Activated CD8-positive, alpha-beta memory T cell treated with anti-CD3 and anti-CD28 coated beads for 36 hours (primary cell): Measurements from ENCODE around the gene SEPTIN5. TPM values are rescaled to one million over a fixed set of nuclear protein-coding genes. Genes with fewer than 3 reads are reported as not detected.
"Not testable (repeated sequence)": the region's sequence is repeated elsewhere in the genome, so short reads cannot be mapped to it uniquely, and the experiment has no call there.

Experiments
- CTCF ChIA-PET: fragments of 350-600 bp; sonication (Branson Sonifier 250); formaldehyde crosslinking; loops from one replicate; lab custom pipeline; 2021; ENCODE audit warnings: antibody characterized with exemption; lab: Charles Lee
- POLR2A ChIA-PET: fragments of 350-600 bp; sonication (Branson Sonifier 250); formaldehyde crosslinking; loops from one replicate; lab custom pipeline; 2021; ENCODE audit warnings: antibody characterized with exemption; lab: Charles Lee
- total RNA-seq, 2 experiments: library from RNA; stranded (reverse); gene quantifications; one replicate each; pipeline ENCODE4 v1.2.3, GENCODE V29; 2021

The SEPTIN5 gene
- total RNA-seq, 2 experiments from 2014 or later = 0.38 to 0.86 TPM

DNA sequence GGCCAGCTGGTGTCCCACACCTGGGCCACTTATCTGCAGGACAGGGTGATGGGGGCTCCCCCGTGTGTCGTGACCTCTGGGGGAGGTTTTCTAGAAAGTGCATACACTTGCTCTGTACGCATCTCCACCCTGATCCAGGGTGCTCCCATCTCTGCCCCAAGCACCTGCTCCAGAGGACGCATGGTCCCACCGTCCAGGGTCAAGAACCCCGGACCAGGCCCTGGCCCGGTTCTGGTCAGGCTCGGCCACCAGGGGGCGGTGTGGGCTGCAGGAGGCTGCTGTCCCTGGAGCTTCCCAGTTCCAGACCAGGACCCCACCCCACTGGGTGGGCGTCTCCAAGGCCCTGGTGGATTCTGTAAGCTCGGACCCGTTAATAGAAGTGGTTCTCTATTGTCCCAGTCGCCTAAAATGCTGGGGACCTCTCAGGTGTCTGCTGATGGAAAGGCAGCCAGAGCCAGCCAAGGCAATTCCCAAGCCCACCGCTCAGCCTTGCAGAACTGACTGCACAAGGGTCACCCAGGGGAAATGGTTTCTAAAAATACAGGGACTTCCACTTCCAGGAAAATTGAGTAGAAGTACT is 34.7 kb upstream of the SEPTIN5 start:
- ChIA-PET CTCF (interaction anchor here (0.6 to 1.3 kb wide), 6 partner anchors 9 to 231 kb away, joined by 3 to 7 read pairs (median 3); no protein-coding TSS in a partner anchor), POLR2A (no interaction called here)

DNA sequence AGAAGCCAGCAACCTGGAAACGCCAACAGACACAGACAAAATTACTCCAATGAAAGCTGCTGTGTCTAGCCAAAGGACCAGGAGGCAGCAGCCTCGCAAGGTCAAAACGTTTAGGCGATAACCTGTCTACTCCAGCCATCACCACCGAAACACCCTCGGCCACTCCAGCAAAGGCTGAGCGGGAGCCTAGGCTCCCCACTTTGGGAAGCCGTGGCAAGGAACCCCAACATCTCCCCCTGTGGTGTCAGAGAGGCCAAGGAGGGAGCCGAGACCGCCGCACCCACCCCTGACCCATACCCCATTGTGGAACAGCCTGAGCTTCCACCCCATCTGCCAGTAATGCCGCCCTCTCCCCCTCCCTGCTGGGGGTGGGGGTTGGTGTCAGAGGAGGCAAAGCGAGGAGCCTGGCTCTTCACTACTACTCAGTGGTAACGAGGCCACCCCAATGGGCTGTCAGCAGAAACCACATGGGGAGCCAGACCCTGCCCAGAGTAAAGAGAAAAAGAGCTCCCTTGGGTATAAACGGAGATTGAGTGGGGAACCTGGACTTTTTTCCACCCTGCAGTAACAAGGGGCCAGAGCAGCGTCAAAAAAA is 33.9 kb upstream of the SEPTIN5 start:
- POLR2A ChIA-PET = no interaction called here
- CTCF ChIA-PET = interaction anchor here (0.8 to 1.3 kb wide), 5 partner anchors 9 to 230 kb away, joined by 3 to 7 read pairs (median 3); partner anchors contain the start of gene GP1BB

- POLR2A ChIA-PET = no interaction called here
- CTCF ChIA-PET = interaction anchor here (0.8 kb wide), 1 partner anchor 42 kb away, joined by 3 read pairs; the partner anchor contains the start of gene GP1BB
Observed at GRCh38 chr22:19680911-19681862, 33.1 kb upstream of the SEPTIN5 start.

GRCh38 chr22:19681863-19682245 is 32.4 kb upstream of the SEPTIN5 start:
- ChIA-PET CTCF (no interaction called here), POLR2A (no interaction called here)

DNA sequence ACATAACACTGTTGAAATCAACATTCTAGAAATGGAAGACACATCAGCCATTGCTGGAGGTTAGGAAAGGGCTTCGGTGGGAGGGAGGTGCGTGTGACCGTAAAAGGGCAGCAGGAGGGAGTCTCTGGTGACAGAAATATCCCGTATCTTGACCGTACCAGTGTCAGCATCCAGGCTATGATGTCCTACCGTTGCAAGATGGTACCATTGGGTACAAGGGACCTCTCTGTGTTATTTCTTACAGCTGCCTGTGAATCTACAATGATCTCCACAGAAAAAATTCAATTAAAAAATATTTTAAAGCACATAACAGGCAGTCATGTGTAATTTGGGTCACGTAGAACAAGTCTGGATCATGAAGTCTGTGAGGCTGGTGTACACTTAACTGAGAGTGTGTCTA is 27.4 kb upstream of the SEPTIN5 start:
- POLR2A ChIA-PET = no interaction called here
- CTCF ChIA-PET = no interaction called here

- ChIA-PET POLR2A (no interaction called here), CTCF (no interaction called here)
Observed at GRCh38 chr22:19687561-19688300, 26.6 kb upstream of the SEPTIN5 start.

- POLR2A ChIA-PET = no interaction called here
- CTCF ChIA-PET = interaction anchor here (1.2 to 1.5 kb wide), 2 partner anchors 9 to 42 kb away, joined by 3 to 7 read pairs; no protein-coding TSS in a partner anchor
Observed at GRCh38 chr22:19688301-19689290, 25.7 kb upstream of the SEPTIN5 start.

GRCh38 chr22:19689408-19689807 is 24.9 kb upstream of the SEPTIN5 start:
- ChIA-PET CTCF (interaction anchor here (0.7 to 1.5 kb wide), 3 partner anchors 9 to 41 kb away, joined by 3 to 7 read pairs (median 3); partner anchors contain the start of gene GP1BB), POLR2A (no interaction called here)

GRCh38 chr22:19691007-19691720 is 23.1 kb upstream of the SEPTIN5 start:
- CTCF ChIA-PET = no interaction called here
- POLR2A ChIA-PET = no interaction called here

- ChIA-PET POLR2A (no interaction called here), CTCF (no interaction called here)
Observed at GRCh38 chr22:19691721-19692341, 22.5 kb upstream of the SEPTIN5 start.

DNA sequence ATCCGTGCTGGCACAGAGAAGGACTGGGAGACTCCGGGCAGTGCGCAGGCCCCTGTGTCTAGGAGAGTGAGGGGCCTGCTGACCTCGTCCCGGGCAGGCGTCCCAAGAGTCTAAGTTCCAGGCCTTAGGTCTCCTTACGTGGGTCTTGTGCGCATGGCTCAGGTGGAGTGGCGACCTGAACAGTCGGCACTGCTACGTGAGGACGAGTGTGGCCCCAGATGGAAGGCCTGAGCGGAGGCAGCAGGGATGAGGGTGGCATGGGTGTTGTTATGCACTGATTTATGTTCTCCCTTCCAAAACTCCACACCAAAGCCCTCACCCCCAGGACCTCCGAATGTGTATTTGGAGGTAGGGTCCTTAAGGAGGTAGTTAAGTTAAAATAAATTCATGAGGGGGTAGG is 20.7 kb upstream of the SEPTIN5 start:
- POLR2A ChIA-PET = no interaction called here

DNA sequence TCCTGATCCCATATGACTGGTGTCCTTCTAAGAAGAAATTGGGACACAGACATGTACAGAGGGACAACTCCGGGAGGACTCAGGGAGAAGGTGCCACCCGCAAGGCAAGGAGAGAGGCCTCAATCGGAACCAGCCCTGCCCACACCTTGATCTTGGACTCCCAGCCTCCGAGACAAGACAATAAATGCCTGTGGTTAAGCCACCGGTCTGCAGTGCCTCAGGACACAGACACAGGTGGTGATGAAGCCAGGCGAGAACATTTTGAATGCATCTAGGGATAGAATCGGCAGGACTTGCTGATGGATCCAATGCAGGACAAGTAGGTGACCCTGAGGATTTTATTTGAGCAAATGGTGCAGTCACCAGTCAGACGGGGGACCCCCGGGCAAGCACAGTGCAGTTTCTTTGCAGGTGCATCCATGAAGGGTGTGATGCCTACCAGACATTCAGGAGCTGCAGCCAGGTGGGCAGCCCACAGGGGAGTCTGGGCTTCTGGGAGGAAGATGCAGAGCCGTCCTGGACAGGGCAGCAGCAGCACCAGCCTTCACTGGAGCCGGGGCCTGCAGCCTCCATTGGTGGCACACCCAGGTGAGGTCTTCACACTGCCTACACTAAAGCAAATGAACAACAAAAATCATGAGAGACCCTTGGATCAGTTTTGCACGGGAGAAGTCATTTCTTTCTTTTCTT is 20.2 kb upstream of the SEPTIN5 start:
- CTCF ChIA-PET = no interaction called here

More for the DNA sequence above, 20.7 kb upstream of the SEPTIN5 start:
- CTCF ChIA-PET = no interaction called here

DNA sequence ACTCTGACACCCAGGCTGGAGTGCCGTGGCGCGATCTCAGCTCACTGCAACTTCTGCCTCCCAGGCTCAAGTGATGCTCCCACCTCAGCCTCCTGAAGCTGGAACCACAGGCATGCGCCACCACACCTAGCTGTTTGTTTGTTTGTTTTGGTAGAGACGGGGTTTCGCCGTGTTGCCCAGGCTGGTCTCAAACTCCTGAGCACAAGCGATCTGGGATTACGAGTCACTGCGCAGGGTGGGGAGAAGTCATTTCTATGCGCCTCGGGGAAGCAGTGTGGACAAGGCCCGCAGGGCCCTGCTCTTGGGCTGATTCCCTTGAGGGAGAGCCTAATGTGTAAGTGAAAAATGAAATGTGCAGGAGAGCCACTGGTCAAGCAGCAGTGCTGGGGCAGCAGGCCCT is 19.6 kb upstream of the SEPTIN5 start:
- ChIA-PET POLR2A (no interaction called here), CTCF (no interaction called here)

More for the DNA sequence above, 20.2 kb upstream of the SEPTIN5 start:
- POLR2A ChIA-PET = no interaction called here

DNA sequence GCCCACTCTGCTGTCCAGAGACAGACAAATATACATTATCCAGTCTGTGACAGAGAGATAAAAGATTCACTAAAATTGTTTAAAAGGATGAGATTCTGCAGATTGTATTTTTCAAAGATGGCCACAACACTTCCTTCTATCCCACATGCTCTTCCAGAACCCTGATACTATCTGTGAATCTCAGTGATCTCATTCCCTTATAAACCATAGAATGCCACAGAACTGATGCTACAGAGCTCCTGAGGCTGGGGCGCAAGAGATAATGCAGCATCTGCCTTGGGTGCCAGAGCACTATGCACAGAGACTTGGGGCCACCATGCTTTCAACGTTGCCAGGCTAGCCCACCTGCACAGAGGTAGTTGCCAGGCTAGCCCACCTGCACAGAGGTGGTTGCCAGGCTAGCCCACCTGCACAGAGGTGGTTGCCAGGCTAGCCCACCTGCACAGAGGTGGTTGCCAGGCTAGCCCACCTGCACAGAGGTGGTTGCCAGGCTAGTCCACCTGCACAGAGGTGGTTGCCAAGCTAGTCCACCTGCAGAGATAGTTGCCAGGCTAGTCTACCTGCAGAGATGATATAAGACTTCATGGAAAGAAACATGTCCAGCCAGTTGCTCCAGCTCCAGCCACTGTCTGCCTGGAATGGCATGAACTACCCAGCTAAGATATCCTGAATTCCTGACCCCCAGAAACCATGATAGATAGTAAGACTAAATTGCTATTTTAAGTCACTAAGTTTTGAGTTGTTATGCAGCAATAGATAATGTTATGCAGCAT is 17.6 kb upstream of the SEPTIN5 start:
- ChIA-PET CTCF (no interaction called here), POLR2A (no interaction called here)

- POLR2A ChIA-PET = not testable (repeated sequence)
- CTCF ChIA-PET = interaction anchor here (0.6 kb wide), 1 partner anchor 13 kb away, joined by 3 read pairs; no protein-coding TSS in a partner anchor
Observed at GRCh38 chr22:19697871-19698270, 16.4 kb upstream of the SEPTIN5 start.
